CD4-positive, alpha-beta T cell treated with Interferon gamma for 1 hour (primary cell): Measurements from ENCODE around the gene LMOD1.
"Not testable (repeated sequence)": the region's sequence is repeated elsewhere in the genome, so short reads cannot be mapped to it uniquely, and the experiment has no call there.

ENCODE experiments used
- DNase-seq: peaks from one replicate; pipeline ENCODE4 v3.0.0-alpha.2; 2020

Gene LMOD1

GRCh38 chr1:201912832-201913231, 33.5 kb downstream of the LMOD1 start:
- DNase-seq = no peak

- DNase-seq = no peak
Observed at GRCh38 chr1:201911826-201912571, 34.3 kb downstream of the LMOD1 start.

DNA sequence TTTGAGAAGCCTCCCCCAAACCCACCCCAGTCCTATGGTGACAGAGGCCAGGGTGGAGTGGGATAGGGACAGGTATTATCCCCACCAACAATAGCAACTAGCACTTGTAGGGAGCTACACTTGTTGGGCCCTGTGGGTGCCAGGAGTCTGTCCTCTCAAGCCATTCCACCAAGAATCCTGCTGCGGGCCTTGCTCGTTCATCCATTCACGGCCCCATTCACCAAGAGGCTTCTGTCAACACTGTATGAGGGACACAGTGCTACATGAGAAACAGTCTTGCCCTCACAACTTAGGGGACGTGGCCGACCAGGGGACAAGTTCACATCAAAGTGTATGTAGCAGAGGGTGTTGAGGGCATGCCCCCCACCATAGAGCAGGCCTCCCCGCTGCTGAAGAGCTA, 38.7 kb downstream of the LMOD1 start:
- no peak for DNase-seq

- DNase-seq = no peak
Observed at GRCh38 chr1:201906336-201906735, 40.0 kb downstream of the LMOD1 start.

DNA sequence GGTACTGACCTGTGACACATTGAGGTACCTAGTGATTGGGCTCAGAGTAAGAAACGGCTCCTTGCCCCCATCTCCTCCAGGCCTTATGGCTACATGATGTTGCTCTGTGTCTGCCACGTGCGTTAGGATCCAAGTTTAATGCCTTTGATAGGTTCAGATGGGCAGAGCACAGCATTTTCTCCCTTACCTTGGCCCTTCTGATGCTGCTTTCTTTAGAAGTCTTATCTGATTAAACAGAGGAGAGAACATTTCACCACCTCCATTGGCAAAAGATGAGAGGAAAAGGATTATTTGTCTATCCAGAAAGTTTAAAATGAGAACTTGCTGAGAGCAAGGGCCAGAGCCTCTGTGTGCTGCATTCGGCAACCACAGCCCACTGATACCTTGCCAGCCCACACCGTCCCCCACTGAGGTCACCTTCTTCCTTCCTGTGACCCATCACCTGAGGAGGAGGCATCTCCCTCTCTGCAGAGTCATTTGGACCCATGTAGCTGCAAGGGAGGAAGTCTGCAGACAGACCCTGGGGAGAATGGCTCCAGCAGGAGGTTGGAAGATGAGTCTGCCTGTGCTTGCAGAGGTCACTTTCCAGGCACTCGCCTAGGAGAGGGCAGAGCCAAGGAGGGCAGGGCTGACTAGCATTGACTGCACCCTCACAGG, 41.0 kb downstream of the LMOD1 start:
- DNase-seq = no peak

DNA sequence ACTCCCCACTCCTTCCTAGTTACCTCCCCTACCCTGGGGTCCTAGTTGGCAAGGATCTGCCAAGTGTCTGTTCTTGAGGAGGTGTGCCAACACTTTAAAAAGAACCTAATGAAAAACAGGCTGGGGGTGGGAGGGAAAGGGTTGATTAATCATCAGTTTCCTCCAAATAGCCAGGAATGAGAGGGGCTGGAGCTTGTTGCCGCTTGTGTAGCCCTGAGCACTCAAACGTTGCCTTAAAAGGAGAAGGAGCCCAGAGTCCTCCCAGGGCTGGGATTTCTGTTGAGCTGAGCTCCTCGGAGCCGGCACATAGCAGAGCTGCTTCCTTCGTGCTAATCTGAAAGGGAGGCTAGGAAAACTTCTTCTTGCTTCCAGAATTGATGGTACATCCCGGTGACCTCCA, 41.8 kb downstream of the LMOD1 start:
- DNase-seq = no peak

GRCh38 chr1:201903135-201903534, 43.2 kb downstream of the LMOD1 start:
- no peak for DNase-seq

GRCh38 chr1:201902198-201902597, 44.1 kb downstream of the LMOD1 start:
- DNase-seq = no peak

GRCh38 chr1:201901036-201901435, 45.3 kb downstream of the LMOD1 start:
- not testable (repeated sequence) for DNase-seq

DNA sequence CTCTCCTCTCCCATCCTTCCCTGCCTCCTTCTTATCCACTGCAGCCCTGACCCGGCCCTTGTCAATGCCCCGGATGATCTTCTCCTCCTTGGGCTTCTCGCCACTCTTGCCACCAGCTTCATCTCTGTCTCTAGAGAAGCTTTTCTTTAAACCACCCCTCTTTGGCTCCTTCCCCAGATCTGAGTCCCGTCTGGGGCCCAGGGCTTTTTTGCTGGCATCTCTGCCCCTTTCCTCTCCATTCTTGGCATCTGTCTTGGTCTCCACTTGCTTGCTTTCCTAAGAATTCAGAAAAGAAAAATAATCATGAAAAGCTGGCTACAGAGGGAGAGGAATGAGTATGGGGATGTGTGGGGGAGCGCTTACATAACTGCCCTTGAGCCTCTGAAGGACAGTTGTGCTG, 45.9 kb downstream of the LMOD1 start:
- DNase-seq = no peak

GRCh38 chr1:201899683-201900429, 46.5 kb downstream of the LMOD1 start:
- DNase-seq = no peak

DNA sequence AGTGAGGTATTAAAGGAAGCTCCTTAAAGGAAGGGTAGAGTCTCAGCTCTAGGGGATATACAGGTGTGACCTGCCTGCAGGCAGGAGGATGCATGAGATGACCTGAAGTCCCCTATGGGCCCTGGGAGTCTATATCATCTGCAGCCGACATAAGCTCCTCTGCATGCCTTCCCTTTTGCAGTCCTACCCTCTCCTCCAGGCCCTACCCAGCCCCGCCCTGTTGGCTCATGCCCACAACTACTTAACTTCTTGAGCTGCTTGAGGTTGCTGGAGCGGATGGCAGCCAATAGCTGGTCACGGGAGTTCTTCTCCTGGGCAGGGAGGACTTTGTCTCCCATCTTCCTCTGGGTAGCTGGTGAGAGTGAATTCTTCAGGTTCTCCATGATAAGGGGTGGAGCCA, 47.4 kb downstream of the LMOD1 start:
- no peak for DNase-seq

GRCh38 chr1:201898240-201898894, 48.0 kb downstream of the LMOD1 start:
- DNase-seq = no peak

- no peak for DNase-seq
Observed at GRCh38 chr1:201896951-201897391, 49.4 kb downstream of the LMOD1 start.

DNA sequence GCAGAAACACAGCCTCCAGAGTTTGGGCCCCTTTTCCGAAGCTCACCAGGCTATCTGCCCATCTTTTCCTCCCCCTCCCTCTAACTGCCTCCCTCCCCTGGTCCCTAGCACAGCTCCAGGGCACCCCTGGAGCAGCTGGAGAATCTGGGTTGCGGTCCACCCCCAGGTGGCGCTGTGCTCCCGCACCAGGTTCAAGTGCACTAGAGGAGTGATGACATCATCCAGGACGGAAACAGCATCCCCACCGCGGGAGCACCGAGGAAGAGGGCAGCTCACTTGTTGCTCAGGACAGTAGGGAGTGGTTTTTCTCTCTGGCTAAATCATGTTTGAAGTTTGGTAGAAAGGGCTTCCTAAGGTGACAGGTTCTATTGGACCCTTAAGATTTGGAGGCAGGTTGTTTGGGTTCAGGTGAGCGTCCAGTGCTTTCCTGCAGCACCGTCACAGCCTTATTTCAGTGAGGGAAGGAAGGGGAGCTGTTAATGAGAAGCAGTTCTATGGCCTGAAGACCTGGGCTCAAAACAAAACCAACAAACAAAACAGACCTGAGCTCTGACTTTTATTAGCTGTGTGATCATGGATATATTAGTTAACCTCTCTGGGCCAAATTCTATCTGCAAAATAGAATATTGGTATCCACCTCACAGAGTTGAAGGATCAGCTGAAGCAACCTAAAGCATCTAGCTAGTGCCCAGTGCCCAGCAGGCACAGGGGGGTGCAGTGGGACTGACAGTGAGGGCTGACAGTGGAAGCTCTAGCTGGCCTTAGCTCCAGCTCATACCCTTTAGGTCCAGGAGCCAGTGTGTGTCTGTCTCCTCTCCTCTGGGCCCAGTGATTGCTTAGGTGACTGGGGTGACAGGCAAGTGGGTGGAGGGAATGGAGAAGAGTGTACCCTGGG, 50.2 kb downstream of the LMOD1 start:
- peak; percentile 77 for DNase-seq

GRCh38 chr1:201895120-201895665, 51.2 kb downstream of the LMOD1 start:
- DNase-seq = no peak

- no peak for DNase-seq
Observed at GRCh38 chr1:201894343-201895119, 51.8 kb downstream of the LMOD1 start.

DNA sequence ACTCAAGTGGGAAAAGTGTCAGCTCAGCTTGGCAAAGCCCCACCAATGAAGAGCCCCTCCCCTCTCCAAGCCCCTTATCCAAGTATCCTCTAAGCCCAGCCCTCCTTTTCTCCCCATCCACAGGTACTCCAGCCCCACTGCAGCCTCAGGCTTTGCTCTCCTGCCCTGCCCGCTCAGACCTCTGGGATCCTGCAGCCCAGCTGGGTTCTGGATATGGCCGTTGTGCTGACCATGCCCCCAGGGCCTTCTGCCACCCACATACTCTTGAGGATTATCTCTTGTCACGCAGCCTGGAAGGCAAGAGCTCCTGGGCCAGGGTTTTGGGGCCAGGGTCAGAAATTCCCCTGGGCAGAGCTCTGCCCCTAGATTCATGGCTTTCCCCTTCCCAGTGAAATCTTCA, 52.9 kb downstream of the LMOD1 start:
- DNase-seq = no peak

DNA sequence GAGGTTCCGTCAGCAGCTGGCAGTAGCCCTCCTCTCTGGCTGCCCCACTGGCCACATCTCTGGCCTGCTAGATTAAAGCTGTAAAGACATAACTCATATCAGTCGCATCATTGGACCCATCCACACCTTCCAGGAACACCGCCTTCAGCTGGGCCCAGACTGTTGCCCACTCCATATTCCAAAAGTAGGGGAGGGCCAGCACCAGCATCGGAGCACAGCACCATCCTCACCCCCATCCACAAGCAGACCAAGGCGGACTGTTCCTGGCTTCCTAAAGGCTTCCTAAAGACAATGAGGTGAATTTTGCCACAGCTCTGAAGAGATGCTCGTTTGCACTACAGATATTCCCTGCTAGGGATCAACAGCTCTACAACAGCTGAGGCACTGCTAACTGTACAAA, 54.1 kb downstream of the LMOD1 start:
- DNase-seq = no peak

DNA sequence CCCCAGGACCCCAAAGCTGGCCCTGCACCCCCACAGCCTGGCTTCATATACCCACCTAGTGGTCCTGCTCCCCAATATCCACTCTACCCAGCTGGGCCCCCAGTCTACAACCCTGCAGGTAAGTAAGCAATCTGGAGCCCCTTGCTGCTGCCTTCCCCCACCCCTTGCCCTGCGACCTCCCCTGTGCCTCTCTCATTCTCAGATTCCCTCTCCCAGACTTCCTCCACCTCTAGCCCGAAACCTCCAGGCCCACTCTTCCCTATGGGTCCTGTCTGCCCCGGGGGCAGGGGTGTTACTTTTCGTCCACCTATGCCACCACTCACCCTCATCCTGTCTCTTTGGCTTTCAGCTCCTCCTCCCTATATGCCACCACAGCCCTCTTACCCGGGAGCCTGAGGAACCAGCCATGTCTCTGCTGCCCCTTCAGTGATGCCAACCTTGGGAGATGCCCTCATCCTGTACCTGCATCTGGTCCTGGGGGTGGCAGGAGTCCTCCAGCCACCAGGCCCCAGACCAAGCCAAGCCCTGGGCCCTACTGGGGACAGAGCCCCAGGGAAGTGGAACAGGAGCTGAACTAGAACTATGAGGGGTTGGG, 54.8 kb downstream of the LMOD1 start:
- no peak for DNase-seq
